NCI-H446 (cell line): ENCODE measurements around the gene GATC.
A peak's percentile ranks its signal among the peaks of the same experiment; 100 is the strongest.
"Not testable (repeated sequence)": the region's sequence is repeated elsewhere in the genome, so short reads cannot be mapped to it uniquely, and the experiment has no call there.

Source experiments
- DNase-seq, 2 experiments: peaks; one replicate each; lab custom pipeline; 2025; lab: John Stamatoyannopoulos, UW

The GATC gene

DNA sequence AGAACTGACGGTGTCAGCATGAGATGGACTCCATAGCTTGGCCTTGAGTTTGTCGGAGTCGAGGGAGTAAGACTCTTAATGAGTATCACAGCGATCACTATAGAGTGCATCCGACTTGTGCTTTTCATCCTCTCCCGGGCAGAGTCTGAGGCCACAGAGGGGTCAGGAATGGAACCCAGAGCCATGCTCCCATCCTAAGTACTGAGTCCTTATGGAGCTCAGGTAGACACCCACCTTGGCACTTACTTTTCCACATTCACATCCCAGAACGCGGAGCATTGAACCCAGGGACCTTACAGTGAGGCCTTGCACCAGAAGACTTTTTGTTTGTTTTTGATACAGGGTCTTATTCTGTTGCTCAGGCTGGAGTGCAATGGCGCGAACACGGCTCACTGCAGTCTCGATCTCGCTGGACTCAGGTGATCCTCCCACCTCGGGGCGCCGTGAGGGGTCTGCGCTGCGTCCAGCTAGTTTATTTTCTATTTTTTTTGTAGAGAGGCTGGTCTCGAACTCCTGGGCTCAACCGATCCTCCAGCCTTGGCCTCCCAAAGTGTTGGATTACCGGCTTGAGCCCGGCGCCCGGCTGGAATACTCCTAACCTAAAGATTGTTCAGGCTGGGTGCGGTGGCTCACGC, 24.0 kb downstream of the GATC start:
- peak in 1 of 2 experiments; percentile 38 for DNase-seq

GRCh38 chr12:120472521-120472920, 26.3 kb downstream of the GATC start:
- DNase-seq, result no peak

DNA sequence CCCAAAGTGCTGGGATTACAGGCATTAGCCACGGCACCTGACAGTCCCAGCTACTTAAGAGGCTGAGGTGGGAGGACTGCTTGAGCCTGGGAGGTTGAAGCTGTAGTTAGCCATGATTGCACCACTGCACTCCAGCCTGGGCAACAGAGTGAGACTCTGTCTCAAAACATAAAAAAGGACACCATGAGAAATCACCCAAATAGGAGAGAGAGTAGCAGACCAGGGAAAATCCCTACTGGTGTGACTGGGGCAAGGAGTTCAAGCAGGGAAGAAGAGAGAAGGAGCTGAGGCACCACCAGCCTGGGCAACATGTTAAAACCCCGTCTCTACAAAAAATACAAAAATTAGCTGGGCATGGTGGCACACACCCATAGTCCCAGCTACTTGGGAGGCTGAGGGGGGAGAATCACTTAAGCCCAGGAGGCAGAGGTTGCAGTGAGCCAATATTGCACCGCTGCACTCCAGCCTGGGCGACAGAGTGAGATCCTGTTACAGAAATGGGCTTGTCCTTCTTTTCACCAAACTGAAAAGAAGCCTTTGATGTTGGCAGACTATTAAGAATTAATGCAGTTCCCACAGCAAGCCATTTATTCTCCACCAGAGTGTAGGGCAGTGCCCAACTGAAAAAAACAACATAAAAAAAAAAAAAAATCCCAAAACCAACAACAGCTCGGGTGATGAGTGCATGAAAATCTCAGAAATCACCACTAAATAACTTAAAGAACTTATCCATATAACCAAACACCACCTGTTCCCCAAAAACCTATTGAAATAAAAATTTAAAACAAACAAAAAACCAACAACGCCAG, 27.8 kb downstream of the GATC start:
- DNase-seq, result no peak

DNA sequence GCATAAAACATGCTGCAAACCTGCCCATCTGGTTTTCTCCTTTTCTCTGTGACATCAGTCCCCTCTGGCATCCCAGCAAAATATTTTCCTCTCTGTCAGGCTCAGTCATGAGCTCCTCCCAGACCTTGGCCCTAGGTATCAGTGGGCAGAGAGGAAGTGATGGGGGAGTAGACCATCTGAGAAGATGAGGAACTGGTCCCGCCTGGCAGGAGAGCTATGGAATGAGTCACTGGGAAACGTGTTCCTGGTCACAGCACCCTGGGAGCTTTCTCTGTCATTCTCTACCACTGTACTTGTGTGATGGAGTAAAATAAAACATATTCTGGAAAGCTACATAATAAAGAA, 28.3 kb downstream of the GATC start:
- peak in 1 of 2 experiments; percentile 24 for DNase-seq

GRCh38 chr12:120475643-120476042, 29.4 kb downstream of the GATC start:
- DNase-seq, result no peak

DNA sequence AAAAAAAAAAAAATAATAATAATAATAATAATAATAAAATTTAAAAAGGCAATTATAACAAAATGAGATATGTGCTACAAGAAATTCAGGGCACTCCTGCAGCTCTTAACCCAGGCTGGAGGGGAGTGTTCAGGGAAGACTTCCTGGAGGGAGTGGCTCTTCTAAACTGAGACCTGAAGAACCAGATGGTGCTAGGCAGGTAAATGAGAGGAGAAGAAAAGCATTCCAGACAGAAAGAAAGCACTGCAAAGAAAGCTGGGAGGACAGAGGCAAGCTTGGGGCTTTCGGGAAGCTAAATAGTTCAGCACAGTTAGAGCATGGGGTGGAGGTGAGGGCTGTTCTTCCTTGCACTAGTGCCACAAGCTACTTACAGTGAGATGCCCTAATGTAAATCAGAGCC, 33.2 kb downstream of the GATC start:
- DNase-seq, result no peak

- DNase-seq, result no peak
Observed at GRCh38 chr12:120480211-120480610, 34.0 kb downstream of the GATC start.

- DNase-seq, result no peak
Observed at GRCh38 chr12:120481022-120481767, 35.0 kb downstream of the GATC start.

GRCh38 chr12:120483621-120484020, 37.4 kb downstream of the GATC start:
- DNase-seq, result no peak

GRCh38 chr12:120485961-120486881, 40.0 kb downstream of the GATC start:
- no peak for DNase-seq

DNA sequence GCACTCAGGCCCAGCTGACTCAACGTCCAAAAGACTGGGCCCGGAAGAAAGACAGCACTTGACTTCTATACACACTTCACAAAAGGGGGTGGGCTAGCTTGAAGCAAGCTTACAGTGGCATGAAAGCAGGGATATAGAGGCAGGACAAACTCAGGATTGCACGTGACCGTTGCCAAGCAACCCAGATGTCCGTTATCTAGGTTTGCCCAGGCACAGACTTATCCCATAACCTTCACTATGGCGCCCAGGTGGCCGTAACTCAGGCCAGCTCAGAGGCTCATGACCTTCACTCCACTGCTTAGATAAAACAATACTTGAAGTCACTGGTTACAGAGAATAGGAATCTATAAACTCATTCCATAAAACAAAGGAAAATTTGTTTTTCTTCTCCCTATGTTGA, 41.3 kb downstream of the GATC start:
- not testable (repeated sequence) for DNase-seq

GRCh38 chr12:120488057-120488640, 41.9 kb downstream of the GATC start:
- no peak for DNase-seq

DNA sequence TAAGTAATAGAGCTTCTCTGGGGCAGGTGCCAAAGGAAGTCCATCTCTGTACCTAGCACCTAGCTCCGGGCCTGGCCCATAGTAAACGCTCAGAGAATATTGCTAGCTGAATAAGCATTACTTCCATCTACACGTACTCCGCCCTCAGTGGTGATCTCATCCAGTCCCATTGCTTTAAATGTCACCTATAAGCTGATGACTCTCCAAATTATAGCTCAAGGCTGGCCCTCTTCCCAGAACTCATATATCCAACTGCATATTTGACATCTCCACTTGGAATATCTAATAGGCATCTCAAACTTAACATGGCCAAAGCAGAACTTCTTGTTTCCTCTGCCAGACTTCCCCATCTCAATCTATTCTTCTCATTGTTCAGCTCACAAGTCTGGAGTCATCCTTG, 42.8 kb downstream of the GATC start:
- DNase-seq, result peak in 1 of 2 experiments; percentile 39

DNA sequence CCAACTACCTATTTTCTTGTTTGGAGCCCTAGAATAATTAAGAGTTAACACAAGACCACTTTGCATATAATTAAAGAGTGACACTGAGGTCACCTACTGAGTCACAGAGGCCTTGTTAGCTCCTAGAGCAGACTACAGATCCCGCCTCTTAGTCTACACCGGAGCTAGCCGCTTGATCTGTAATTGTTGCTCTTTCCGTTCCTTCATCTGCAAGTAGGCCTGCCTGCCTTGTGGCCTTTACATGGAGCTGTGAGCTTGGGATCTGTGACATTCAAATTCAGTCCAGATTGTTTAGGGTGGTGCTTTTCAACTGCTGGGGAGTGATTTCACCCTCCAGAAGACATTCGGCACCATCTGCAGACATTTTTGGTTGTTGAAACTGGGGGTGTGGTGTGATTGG, 44.1 kb downstream of the GATC start:
- DNase-seq, result no peak

GRCh38 chr12:120490833-120491512, 44.7 kb downstream of the GATC start:
- DNase-seq, result peak in 1 of 2 experiments; percentile 13

GRCh38 chr12:120495186-120495730, 49.0 kb downstream of the GATC start:
- DNase-seq, result no peak

DNA sequence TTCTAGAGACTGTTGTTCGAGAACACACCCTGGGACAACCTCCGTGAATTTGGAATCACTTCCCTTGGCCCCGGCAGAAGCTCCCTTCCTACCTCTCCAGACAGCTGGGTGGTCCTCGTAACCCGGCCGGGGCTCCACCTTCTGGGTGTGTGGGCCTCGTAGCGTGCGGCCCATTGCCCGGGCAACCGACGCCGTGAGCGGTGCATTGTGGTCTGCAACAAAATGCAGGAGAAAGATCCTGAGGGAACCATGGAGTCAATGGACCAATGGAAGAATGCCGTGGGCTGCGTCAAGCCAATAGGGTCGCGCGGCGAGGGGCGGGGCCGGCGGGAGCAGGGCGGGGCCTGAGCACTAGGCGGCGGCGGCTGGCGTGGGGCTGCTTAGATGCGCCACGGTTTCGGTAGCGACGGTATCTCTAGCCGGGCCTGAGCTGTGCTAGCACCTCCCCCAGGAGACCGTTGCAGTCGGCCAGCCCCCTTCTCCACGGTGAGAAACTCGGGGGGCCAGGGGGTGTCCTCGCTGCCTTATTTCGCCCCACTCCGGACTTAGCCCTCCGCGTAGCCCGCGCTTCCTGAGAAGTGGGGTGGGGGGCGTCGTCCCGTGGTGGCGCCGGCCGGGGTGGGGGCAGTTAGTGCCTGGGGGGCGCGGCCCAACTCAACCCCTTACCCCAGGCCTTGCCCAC, 49.6 kb downstream of the GATC start, which contains the start of gene DYNLL1:
DYNLL1 (plus strand) TSS at position 383 of the 682 bp plus-strand sequence. CDS start 309 bp downstream, outside the sequence.
- peak; percentile 92 to 97 for DNase-seq

- DNase-seq, result peak in 1 of 2 experiments; percentile 48
Observed at GRCh38 chr12:120496413-120497340, 50.4 kb downstream of the GATC start.
